Hindlimb muscle (tissue), 1 donor: ENCODE data around the gene LRRC27. TPM values are rescaled to one million over a fixed set of nuclear protein-coding genes. Genes with fewer than 3 reads are reported as not detected.
"Not testable (repeated sequence)": the region's sequence is repeated elsewhere in the genome, so short reads cannot be mapped to it uniquely, and the experiment has no call there.

ENCODE experiments used
- DNase-seq: peaks from one replicate; pipeline ENCODE4 v3.0.0-alpha.2; 2013
- polyA plus RNA-seq: library from polyadenylated mRNA; unstranded; fragments of 120-200 nt; gene quantifications from one replicate; pipeline ENCODE4 v1.2.1, GENCODE V29; 2013; ENCODE audit not compliant: insufficient read length

LRRC27 gene
- polyA plus RNA-seq, 1 donor, result 7.7 TPM

GRCh38 chr10:132314881-132315280 lies 17.1 kb upstream of the LRRC27 start:
- DNase-seq, result not testable (repeated sequence)

- no peak for DNase-seq
Observed at GRCh38 chr10:132316133-132316532, 15.9 kb upstream of the LRRC27 start.

- not testable (repeated sequence) for DNase-seq
Observed at GRCh38 chr10:132317477-132317876, 14.5 kb upstream of the LRRC27 start.

- no peak for DNase-seq
Observed at GRCh38 chr10:132319853-132320653, 11.9 kb upstream of the LRRC27 start.

GRCh38 chr10:132320654-132321469 lies 11.1 kb upstream of the LRRC27 start:
- no peak for DNase-seq

- DNase-seq, result no peak
Observed at GRCh38 chr10:132321726-132322125, 10.3 kb upstream of the LRRC27 start.

- DNase-seq, result no peak
Observed at GRCh38 chr10:132322586-132323048, 9.4 kb upstream of the LRRC27 start.

GRCh38 chr10:132324186-132324585 lies 7.8 kb upstream of the LRRC27 start:
- no peak for DNase-seq

- no peak for DNase-seq
Observed at GRCh38 chr10:132326344-132326889, 5.6 kb upstream of the LRRC27 start.

GRCh38 chr10:132326925-132327324 lies 5.1 kb upstream of the LRRC27 start:
- no peak for DNase-seq

- no peak for DNase-seq
Observed at GRCh38 chr10:132328106-132328505, 3.9 kb upstream of the LRRC27 start.

- DNase-seq, result no peak
Observed at GRCh38 chr10:132328738-132329137, 3.3 kb upstream of the LRRC27 start.

GRCh38 chr10:132329565-132330485 lies 2.2 kb upstream of the LRRC27 start:
- no peak for DNase-seq

- DNase-seq, result no peak
Observed at GRCh38 chr10:132330486-132330833, 1.5 kb upstream of the LRRC27 start.

- DNase-seq, result peak; percentile 32
Observed at GRCh38 chr10:132332433-132332754, 401 bp downstream of the LRRC27 start.

- DNase-seq, result no peak
Observed at GRCh38 chr10:132333386-132333785, 1.4 kb downstream of the LRRC27 start.

GRCh38 chr10:132334631-132335188 lies 2.7 kb downstream of the LRRC27 start:
- no peak for DNase-seq

GRCh38 chr10:132335189-132336063 lies 3.4 kb downstream of the LRRC27 start:
- no peak for DNase-seq

- no peak for DNase-seq
Observed at GRCh38 chr10:132336064-132336746, 4.2 kb downstream of the LRRC27 start.

GRCh38 chr10:132336919-132337407 lies 5.0 kb downstream of the LRRC27 start:
- DNase-seq, result no peak
